Vagina (tissue), 2 donors: ENCODE results near the gene MPPED2.

Experiments used
- POLR2A ChIP-seq, 2 donors: fragments of 450-650 bp; IDR thresholded peaks; one replicate each; pipeline ENCODE4 v1.6.1; 2017; ENCODE audit warnings: antibody characterized with exemption in 2 of 2, mild to moderate bottlenecking in 2 of 2, moderate library complexity in 2 of 2
- TF ChIP-seq, protein P1 (sequence below), 3 experiments: fragments of 450-650 bp in 2 of 3; fragments of 200-600 bp in 1 of 3; sonication (generic) in 1 of 3; IDR thresholded peaks; one replicate each; pipeline ENCODE4 v1.5.1; 2017 to 2019; ENCODE audit warnings: antibody characterized with exemption in 3 of 3, mild to moderate bottlenecking in 2 of 3, moderate library complexity in 2 of 3

DNA sequence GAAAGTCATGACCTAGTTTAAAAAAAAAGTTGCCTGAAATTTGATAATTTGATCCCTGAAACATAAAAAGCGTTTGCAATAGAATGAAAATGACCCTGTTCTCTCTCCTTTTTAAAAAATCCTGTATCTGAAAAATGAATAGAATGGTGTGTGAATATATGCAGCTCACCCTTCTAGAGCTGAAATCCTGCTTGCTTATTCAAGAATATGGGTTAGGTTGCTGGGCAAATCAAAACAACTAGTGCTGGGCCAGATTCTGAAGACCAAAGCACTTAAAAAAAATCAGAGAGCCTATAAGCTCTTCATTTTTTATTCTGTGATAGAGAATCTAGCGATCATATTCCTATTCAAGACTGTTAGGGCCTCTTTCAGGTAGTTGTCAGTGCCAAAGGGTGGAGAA is 131.6 kb downstream of the MPPED2 start:
- TF ChIP-seq, protein P1, sequence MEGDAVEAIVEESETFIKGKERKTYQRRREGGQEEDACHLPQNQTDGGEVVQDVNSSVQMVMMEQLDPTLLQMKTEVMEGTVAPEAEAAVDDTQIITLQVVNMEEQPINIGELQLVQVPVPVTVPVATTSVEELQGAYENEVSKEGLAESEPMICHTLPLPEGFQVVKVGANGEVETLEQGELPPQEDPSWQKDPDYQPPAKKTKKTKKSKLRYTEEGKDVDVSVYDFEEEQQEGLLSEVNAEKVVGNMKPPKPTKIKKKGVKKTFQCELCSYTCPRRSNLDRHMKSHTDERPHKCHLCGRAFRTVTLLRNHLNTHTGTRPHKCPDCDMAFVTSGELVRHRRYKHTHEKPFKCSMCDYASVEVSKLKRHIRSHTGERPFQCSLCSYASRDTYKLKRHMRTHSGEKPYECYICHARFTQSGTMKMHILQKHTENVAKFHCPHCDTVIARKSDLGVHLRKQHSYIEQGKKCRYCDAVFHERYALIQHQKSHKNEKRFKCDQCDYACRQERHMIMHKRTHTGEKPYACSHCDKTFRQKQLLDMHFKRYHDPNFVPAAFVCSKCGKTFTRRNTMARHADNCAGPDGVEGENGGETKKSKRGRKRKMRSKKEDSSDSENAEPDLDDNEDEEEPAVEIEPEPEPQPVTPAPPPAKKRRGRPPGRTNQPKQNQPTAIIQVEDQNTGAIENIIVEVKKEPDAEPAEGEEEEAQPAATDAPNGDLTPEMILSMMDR (IDR thresholded peaks at IDR 0.05): no peak
- no peak for TF ChIP-seq POLR2A (IDR thresholded peaks at IDR 0.05)
